SK-N-SH treated with all-trans-retinoic acid at 6 μM for 48 hours (cell line): ENCODE results near the gene MUSK.

Source experiments
- ARNTL ChIP-seq: fragments of 450-650 bp; formaldehyde crosslinking; IDR thresholded peaks from 2 replicates; pipeline ENCODE4 v1.5.0; 2020; ENCODE audit warnings: low read depth, mild to moderate bottlenecking, moderate library complexity, borderline replicate concordance
- BACH2 ChIP-seq: fragments of 250-450 bp; sonication (Bioruptor Pico); IDR thresholded peaks from 2 replicates; pipeline ENCODE4 v1.9.0; 2021; ENCODE audit warnings: mild to moderate bottlenecking, borderline replicate concordance
- ESRRG ChIP-seq: fragments of 250-450 bp; sonication (Bioruptor Pico); IDR thresholded peaks from 2 replicates; pipeline ENCODE4 v1.6.1; 2021; ENCODE audit warnings: mild to moderate bottlenecking
- GLIS3 ChIP-seq: fragments of 250-450 bp; sonication (Bioruptor Pico); IDR thresholded peaks from 2 replicates; pipeline ENCODE4 v1.5.0; 2020; ENCODE audit warnings: mild to moderate bottlenecking, moderate library complexity
- OSR1 ChIP-seq: fragments of 250-450 bp; sonication (Bioruptor Pico); IDR thresholded peaks from 2 replicates; pipeline ENCODE4 v1.8.0; 2022; ENCODE audit warnings: moderate library complexity, mild to moderate bottlenecking, inconsistent platforms
- PATZ1 ChIP-seq: fragments of 250-450 bp; sonication (Bioruptor Pico); IDR thresholded peaks from 2 replicates; pipeline ENCODE4 v1.8.0; 2020; ENCODE audit warnings: mild to moderate bottlenecking, moderate library complexity, borderline replicate concordance
- POU6F1 ChIP-seq: fragments of 250-450 bp; sonication (Bioruptor Pico); IDR thresholded peaks from 2 replicates; pipeline ENCODE4 v1.8.0; 2021; ENCODE audit warnings: low read depth, mild to moderate bottlenecking, moderate library complexity, borderline replicate concordance
- RARB ChIP-seq: fragments of 250-450 bp; sonication (Bioruptor Pico); IDR thresholded peaks from 2 replicates; pipeline ENCODE4 v1.8.0; 2021; ENCODE audit warnings: mild to moderate bottlenecking, moderate library complexity
- TOX ChIP-seq: fragments of 250-450 bp; sonication (Bioruptor Pico); IDR thresholded peaks from 2 replicates; pipeline ENCODE4 v1.8.0; 2021; ENCODE audit warnings: mild to moderate bottlenecking, moderate library complexity, borderline replicate concordance
- ZC3H10 ChIP-seq: fragments of 250-450 bp; sonication (Bioruptor Pico); IDR thresholded peaks from 2 replicates; pipeline ENCODE4 v1.5.1; 2021; ENCODE audit warnings: mild to moderate bottlenecking, moderate library complexity
- ZFP3 ChIP-seq: fragments of 250-450 bp; sonication (Bioruptor Pico); IDR thresholded peaks from 2 replicates; pipeline ENCODE4 v1.5.0; 2020; ENCODE audit warnings: mild to moderate bottlenecking, moderate library complexity
- ZFP30 ChIP-seq: fragments of 450-650 bp; formaldehyde crosslinking; IDR thresholded peaks from 2 replicates; pipeline ENCODE4 v1.5.0; 2022; ENCODE audit warnings: mild to moderate bottlenecking, moderate library complexity
- ZNF8 ChIP-seq: fragments of 450-650 bp; formaldehyde crosslinking; IDR thresholded peaks from 2 replicates; pipeline ENCODE4 v1.5.0; 2020; ENCODE audit warnings: mild to moderate bottlenecking, moderate library complexity

- TF ChIP-seq BACH2, result no peak
- TF ChIP-seq PATZ1 (CRISPR knock-in tag), result no peak
- no peak for TF ChIP-seq ZC3H10 (CRISPR knock-in tag)
- TF ChIP-seq RARB (CRISPR knock-in tag), result no peak
- TF ChIP-seq OSR1 (CRISPR knock-in tag), result no peak
- no peak for TF ChIP-seq POU6F1 (CRISPR knock-in tag)
- no peak for TF ChIP-seq ZFP3 (CRISPR knock-in tag)
- no peak for TF ChIP-seq ESRRG
- TF ChIP-seq ARNTL, result no peak
- TF ChIP-seq GLIS3 (CRISPR knock-in tag), result no peak
- TF ChIP-seq ZFP30 (CRISPR knock-in tag), result no peak
- TF ChIP-seq TOX (CRISPR knock-in tag), result no peak
- no peak for TF ChIP-seq ZNF8 (CRISPR knock-in tag)
Observed at GRCh38 chr9:110764006-110764405, 95.4 kb downstream of the MUSK start.
